HL-60 (cell line): Measurements from ENCODE around the gene COL5A2.

ENCODE experiments used
- DNase-seq, 2 experiments: peaks; one replicate each; pipeline ENCODE4 v3.0.0-alpha.2; 2010 to 2020; ENCODE audit warnings: low read depth in 1 of 2, low spot score in 1 of 2
- H3K27ac ChIP-seq: fragments of 250-450 bp; sonication (Bioruptor Pico); replicated peaks from 2 replicates; pipeline ENCODE4 v1.5.1; 2020; ENCODE audit warnings: mild to moderate bottlenecking, moderate library complexity
- H3K27me3 ChIP-seq: fragments of 250-450 bp; sonication (Bioruptor Pico); 2 replicates; pipeline ENCODE4 v1.5.1; 2021; ENCODE audit warnings: mild to moderate bottlenecking, moderate library complexity; ENCODE audit not compliant: insufficient read depth, poor library complexity, severe bottlenecking
- H3K4me3 ChIP-seq: replicated peaks from 2 replicates; pipeline ENCODE4 v1.5.1; 2011; ENCODE audit warnings: mild to moderate bottlenecking, control low read depth, low read length; ENCODE audit not compliant: insufficient read depth
- CTCF ChIP-seq: IDR thresholded peaks from one replicate; pipeline ENCODE4 v1.5.1; 2011; ENCODE audit warnings: low read length, control low read depth, inconsistent platforms; ENCODE audit not compliant: insufficient read depth
- GABPA ChIP-seq: IDR thresholded peaks from 2 replicates; pipeline ENCODE4 v1.6.1; 2012; ENCODE audit warnings: low read depth
- POLR2AphosphoS5 ChIP-seq: IDR thresholded peaks from 2 replicates; pipeline ENCODE4 v1.6.1; 2012; ENCODE audit warnings: low read depth
- REST ChIP-seq: IDR thresholded peaks from 2 replicates; pipeline ENCODE4 v1.6.1; 2012; ENCODE audit warnings: low read depth; ENCODE audit not compliant: insufficient replicate concordance
- SPI1 ChIP-seq: IDR thresholded peaks from 2 replicates; pipeline ENCODE4 v1.6.1; 2012; ENCODE audit warnings: low read depth, mild to moderate bottlenecking, borderline replicate concordance

The COL5A2 gene

GRCh38 chr2:189204322-189204941, 24.9 kb upstream of the COL5A2 start:
- no peaks in the 10 kb centered on the region for H3K27me3 ChIP-seq
- H3K27ac ChIP-seq = no peak overlapping the region
- no peak overlapping the region for H3K4me3 ChIP-seq
- no peak for DNase-seq
- TF ChIP-seq REST (no peak), POLR2AphosphoS5 (no peak), GABPA (no peak), CTCF (no peak), SPI1 (no peak)

GRCh38 chr2:189203177-189203799, 23.7 kb upstream of the COL5A2 start:
- TF ChIP-seq POLR2AphosphoS5 (no peak), SPI1 (no peak), GABPA (no peak), CTCF (no peak), REST (no peak)
- Histone ChIP-seq H3K4me3 (no peak overlapping the region), H3K27ac (no peak overlapping the region), H3K27me3 (no peaks in the 10 kb centered on the region)
- no peak for DNase-seq

GRCh38 chr2:189199797-189200196, 20.2 kb upstream of the COL5A2 start:
- Histone ChIP-seq H3K27me3 (no peaks in the 10 kb centered on the region), H3K4me3 (no peak overlapping the region), H3K27ac (no peak overlapping the region)
- no peak for TF ChIP-seq SPI1
- TF ChIP-seq REST = no peak
- TF ChIP-seq CTCF = no peak
- no peak for TF ChIP-seq GABPA
- TF ChIP-seq POLR2AphosphoS5 = no peak
- DNase-seq = no peak
